Stimulated activated CD4-positive, alpha-beta T cell treated with anti-CD3 and anti-CD28 coated beads, Interleukin-2, amount 100 ng/mL, for 4 hours (primary cell): ENCODE data around the gene CD93.

Experiments used
- DNase-seq: peaks from one replicate; pipeline ENCODE4 v3.0.0-alpha.2; 2020; ENCODE audit warnings: low read depth

CD93 gene

DNA sequence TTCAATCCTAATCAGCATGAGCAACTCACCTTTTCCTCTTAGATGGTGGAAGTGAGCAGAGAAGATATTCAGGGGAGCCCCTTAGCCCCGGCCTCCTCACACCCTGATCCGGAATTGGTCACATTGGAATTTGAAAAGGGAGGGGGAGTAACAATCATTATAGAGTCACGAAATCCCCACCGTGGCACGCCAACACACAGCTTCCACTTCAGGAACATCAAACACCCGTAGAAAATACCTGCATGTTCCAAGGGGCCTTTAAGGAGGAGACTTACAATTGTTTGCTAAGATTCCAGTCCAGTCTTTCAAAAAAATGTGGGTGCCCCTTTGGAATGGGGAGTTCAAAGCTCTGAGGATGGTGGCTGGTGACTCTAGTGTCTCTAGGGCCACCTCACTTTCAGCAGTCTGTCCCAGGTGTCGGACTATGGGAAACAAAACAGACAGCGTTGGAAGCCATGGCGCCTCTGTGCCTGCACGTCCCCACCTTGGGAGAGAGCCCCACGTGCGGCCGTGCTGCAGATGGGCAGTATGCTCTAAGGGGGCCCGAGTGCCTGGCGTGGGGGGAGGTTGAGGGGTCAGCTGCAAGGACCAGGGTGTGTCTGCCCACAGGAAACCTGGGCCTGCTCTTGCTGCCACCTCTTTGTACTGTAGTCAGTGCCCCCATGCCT is 2.4 kb downstream of the CD93 start:
- no peak for DNase-seq

DNA sequence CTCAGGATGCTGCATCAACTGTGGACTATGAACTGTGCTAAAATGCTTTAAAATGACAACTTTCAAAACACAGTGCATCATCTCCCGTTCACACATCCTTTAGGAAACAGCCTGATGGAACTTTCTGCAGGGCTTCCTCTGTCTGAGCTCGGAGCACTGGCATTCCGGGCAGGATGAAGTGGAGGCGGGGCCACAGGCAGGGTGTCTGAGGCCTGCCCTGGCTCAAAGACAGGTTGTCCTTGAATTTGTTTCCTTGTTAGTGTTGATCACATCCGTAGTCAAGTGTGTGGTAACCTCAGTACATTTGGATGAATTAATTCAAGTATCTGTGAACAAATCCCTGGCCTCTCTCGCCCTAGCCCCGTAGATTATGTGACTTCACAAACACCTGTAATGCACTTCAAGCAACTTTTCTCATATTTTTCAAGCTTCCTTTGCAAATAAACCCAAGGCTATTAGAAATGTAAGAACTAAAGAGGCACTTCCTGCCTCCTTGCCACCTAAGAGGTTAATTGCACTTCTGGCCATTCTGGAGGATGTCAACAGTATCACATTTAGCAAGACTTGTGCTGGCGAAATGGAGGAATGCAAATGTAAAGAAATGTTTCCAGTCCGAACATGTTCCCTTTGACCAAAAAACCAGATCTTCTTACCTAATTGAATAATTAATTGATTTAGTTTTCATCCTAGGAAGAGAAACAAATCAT is 3.1 kb downstream of the CD93 start:
- DNase-seq = no peak

DNA sequence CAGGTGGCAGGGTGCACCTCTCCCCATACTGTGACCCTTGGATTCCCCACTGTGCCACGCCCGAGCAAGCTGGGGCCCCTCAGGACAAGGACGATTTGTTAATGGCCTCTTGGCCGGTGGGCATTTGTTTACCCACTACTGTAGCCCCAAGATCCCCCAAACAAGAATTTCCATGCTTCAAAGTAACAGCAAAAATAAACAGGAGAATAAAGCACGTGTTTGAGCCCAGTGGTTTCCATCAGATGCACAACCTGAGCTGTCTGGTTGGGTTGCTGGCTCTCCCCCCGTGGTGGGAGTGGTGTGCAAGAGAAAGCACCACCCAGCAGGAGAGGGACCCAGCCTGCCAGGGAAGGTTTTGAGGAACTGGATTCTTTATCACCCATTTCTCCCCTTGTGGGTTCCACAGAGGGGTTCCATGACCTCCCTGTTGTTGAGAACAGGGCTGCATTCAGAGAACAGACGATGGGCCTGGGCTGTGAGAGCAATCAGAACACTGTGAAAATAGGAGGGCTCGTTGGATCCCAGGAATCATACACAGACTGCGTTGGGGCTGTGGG is 4.8 kb downstream of the CD93 start:
- DNase-seq = no peak

DNA sequence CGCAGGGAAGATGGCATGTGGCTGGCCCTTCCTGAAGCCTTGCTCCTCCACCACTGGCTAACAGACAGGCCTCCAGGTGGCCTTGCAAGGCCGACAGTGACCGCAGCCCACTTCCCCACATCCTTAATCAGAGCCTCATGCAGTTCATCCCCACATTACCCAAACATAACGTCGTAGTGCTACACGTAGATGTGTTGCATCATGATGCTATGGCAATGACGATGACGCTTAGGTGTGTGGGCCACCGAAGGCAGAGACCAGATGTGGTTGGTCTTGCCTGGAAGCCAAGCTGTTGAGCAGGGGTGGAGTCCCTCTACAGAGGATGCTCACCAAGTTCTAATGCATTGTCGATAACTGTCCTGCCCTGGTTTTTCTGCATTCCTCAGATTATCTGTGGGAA is 5.6 kb downstream of the CD93 start:
- DNase-seq = no peak

DNA sequence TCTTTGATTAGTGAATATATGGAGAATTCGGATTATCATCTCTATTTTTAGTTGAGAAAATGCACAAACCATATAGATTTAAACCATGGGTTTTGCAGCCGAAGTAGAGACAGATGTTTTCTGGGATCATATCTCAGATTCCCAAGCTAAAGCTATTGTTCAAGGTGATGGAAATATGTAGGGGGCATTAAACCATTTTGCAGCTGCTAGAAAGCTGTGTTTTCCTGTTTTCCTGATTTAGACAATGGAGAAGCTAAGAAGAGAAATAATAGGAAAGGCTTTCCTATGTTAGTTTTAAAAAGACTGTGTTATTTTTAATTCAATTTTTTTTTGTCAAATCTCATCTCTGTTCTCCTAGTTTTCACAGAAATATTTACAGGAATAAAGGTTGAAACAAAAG is 6.2 kb downstream of the CD93 start:
- no peak for DNase-seq

DNA sequence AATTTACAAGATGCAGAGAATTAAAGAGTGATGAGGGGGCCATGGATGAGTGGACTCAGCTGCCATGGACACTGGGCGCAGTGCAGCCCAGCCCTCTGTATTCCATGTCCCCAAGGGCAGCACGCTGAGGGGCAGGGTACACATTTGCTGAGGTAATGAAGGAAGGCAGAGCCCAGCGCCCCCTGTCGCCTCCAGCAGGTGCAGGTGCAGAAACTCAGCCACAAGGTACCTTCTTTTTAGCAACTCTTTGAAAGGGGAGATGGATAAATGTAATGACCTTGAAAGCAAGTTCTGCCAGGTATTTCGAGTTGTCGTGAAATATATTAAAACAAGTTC is 7.1 kb downstream of the CD93 start:
- no peak for DNase-seq

DNA sequence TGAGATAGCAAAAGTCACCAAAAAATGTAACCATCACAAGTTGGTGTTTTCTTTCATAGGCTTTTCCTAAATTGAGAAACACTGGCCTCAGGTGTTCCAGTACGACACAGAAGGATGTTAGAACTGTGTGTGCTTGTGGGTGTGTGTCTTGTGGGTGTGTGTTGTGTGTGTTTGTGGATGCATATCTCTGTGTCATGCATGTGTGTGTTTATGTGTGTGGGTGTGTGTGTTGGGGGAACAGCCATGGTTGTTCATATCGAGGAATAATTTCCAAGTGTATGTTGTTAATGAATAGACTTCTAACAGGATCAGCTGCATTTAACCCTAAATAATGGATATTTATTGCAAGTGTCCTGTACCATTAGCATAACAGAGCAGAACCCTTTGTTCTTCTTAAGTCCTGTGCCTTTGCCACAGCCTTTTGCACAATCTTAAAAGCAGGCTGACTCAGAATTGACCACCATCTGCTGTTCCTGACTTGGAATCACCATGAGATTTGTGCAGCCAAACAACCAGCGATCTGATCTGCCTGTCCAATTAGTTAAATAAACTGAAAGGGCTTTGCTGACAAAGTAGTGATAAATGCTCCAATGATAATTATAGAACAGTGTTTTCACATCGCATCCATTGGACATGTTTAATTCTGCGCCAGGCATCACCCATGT is 7.6 kb downstream of the CD93 start:
- no peak for DNase-seq

DNA sequence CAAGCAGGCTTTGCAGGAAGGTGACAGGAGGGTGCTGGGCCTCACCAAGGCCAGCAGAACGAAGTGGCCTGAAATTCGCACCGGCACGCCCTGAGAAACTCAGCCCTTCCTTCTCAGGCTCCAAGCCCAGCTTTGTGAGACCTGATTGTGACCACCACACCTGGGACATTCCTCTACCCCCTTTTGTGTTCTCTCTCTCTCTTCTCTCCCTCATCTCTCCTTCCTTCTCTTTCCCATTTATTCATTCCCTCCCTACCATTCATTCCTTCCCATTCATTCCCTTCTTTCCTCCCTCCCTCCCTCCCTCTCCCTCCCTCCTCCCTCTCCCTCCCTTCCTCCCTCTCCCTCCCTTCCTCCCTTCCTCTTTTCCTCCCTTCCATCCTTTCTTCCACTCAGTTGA is 8.8 kb downstream of the CD93 start:
- DNase-seq = no peak

DNA sequence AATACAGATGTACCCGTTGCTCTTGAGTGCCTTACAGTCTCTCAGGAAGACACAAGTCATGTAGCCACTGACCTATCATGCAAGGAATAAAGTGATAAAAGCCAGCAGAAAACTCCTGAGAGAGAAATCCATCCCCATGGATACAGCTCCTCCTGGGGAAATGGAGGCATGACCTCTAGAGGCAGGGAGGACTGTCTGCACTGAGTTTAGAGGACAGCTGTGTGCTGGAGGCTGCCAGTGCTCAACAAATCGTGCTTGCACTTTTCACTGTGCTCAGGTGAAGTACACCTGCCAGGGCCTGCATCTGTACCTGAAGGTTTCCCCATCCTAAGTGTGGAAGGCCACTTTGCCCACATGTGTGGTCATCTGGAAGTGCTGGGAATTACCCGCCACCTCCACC is 12.1 kb downstream of the CD93 start:
- no peak for DNase-seq

DNA sequence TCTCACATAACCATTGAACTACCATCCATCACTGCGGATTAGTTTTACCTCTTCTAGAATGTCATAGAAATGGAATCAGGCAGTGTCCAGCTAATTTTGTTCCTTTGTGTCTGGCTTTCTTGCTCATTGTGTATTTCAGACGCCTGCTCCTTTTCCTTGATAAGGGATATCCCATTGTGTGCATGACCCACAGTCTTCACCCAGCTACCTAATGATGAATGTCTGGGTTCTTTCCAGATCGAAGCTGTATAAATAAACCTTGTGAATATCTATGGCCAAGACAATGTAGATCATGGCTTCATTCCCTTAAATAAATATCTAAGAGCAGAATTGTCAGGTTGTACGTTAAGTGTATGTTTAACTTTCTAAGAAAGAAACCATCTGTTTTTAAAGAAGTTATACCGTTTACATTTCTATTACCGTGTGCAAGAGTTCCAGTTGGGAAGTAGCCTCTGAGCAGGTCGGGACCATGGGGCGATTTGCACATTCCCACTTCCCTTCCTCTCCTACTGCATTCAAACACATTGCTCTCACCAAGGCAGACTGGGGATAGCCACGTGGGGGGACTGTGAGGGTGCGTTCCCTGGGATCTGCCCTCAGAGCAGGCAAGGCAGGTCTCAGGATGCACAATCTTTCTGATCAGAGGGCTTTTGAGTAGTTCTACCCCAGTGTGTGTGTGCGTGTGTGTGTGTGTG is 13.1 kb downstream of the CD93 start:
- DNase-seq = no peak

DNA sequence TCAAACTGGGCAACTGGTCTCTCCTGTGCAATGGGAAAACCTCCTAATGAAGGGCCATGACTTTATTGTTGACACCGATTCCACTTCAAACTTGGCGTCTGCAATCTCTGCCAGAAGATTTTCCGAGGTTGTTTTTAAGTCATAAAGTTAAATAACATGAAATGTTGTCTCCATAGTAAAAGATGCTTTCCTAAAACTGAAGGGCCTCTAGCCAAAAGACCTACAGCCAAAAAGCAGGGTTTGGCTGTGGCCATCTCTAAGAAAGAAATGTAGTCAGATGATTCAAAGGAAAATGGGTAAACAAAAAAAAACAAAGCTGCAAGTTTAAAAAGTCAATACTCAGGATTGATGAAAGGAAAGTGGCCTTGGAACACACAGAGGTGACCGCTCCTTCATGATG is 14.1 kb downstream of the CD93 start:
- no peak for DNase-seq

DNA sequence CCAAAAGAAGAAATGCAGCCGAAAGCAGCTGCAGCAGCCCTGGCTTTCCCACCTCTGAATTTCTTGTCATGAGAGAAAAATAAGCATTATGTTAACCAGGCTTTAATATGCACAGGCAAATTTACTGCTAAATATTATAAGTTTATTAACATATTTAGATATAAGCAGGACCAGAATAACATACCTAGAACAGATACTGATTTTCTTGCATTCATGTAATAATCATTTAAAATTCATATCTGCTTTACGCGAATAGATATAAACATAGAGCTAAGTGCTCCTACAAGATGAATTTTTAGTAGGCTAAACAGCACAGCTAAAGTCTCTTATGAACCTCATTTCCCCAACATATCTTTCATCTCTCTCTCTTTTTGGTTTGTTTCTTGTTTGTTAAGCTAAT is 14.7 kb downstream of the CD93 start:
- DNase-seq = no peak

DNA sequence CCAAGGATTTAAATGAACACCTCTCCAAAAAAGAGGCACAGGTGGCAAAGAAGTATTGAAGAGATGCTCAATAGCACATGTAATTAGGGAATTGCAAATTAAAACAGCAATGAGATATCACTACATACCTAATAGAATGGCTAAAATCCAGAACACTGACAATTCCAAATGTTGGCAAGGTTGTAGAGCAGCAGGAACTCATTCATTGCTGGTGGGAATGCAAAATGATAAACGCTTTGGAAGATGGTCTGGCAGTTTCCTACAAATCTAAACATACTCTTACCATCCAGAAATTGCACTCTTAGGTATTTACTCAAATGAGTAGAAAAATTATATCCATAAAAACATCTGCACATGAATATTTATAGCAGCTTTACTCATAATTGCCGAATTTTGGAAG is 17.0 kb downstream of the CD93 start:
- no peak for DNase-seq

DNA sequence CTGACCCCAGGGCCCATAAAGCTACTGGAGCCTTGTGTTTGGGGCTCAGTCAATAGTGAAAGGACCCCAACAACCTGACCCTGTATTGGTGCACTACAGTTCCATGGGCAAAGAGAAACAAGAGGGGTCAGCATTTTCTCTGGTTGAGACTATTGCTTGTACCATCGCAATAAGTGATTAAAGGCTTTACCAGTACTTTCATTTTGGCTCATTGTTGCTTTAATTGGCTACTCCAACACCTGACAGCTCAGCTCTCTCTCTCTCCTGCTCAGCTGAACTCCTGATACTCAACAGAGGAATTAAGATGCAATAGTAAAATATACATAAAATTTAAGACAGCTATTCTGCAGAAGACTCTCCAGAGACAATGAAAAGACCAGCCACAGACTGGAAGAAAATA is 17.8 kb downstream of the CD93 start:
- DNase-seq = no peak

DNA sequence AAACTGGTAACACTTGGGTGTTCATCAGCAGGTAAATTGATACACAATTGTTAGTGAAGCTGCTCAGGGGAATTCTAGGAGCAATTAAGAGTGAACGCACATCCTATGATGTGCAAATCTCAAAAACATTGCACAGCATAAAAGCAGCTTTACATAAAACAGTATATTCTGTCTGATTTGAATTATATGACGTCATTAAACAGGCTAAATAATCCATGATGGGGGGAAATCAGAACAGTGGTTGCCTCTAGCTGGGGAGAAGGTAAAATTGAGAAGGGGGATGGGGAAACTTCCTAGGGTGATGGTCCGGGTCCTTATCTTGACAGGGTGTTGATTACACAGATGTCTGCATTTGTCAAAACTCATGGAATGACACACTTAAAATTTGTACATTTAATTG is 19.4 kb downstream of the CD93 start:
- DNase-seq = no peak

DNA sequence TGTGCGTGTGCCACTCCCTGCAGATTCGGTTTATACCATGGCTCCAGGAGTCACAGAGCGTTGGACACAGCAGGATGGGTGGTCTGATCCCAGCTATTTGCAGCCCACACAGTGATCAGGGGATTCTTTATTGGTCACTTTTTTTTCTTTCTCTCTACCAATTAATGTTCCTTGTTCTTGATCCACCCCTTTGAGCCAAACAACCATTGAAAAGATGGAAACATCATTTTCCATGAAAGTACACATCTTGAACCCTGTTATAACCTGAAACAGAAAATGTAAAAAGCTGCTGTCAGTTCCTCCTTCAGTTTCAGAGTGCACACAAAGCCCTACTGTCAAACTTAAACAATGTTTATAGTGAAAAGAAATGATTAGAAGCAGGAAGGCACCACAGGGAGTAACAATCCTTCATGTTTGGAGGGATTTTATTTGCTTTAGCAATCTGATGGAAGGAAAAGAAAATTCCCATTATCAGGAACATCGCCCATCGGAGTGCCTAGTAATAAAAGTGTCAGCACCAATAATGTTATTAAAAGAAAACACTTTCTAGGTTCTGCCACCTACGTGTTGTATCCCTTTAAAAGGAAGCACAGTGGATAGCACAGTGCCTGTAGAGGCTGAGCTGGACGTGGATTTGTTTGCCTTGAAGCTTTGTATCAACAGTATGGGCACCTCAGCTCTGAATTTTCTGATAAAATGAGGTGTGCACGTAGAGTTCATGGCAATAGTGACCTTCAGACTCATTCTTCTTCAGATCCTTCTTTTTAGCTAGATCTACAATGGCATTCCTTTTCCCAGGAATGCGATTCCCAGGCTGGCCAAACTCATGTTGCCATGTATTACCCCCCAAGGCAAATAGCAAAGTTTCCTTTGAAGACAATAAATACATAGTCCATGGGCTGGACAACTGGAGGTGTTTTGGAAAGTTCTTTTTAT is 20.6 kb downstream of the CD93 start:
- no peak for DNase-seq

DNA sequence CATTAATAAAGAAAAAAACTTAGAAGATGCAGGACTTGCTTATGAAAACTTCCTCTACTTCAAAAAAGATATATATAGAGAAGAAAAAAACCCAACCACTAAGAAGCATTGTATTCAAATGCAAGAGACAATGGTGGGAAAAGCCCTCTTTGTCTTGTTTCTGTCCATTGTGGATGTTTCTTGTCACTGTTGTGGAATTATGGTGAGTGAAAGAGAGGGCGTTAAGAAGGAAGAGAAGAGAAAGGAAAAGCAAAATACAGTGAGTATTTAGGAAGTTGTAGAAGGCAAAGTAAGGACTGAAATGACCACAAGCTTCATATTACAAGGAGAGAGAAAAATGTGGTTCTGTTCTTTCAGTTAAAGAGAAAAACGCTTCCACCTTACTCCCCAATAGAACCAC is 22.5 kb downstream of the CD93 start:
- no peak for DNase-seq

DNA sequence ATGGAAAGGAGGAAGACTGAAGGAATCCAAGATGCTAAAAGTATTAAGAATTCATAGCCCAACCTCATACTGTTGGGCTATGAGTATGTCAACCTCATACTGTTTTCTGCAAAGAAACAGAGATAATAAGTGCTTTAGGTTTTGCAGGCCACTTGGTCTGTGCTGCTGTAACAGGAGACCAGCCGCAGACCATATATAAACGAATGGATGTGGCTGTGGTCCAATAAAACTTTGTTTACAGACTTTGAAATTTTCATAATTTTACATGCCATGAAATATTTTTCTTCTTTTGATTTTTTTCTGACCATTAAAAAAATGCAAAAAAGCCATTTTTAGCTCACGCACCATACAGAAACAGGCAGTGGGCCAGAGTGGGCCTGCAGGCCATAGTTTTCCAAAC is 23.0 kb downstream of the CD93 start:
- no peak for DNase-seq

DNA sequence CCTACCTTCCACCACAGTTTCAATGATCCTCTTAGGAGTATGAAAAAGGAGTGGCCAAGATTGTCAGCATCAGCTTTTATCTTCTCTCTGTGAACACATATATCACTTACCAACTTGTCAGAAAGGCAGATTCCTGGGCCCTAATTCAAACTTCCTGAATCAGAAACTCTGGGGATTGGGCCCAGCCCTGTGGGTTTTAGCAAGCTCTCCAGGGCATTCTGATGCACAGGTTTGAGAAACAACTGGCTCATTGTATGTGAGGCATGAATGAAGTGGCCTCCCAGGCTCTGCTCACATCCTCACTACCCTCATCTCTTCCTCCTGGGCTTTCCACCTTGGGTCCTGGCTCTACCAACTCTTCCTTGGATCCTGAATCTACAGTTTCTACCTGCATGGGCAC is 23.5 kb downstream of the CD93 start:
- DNase-seq = no peak

DNA sequence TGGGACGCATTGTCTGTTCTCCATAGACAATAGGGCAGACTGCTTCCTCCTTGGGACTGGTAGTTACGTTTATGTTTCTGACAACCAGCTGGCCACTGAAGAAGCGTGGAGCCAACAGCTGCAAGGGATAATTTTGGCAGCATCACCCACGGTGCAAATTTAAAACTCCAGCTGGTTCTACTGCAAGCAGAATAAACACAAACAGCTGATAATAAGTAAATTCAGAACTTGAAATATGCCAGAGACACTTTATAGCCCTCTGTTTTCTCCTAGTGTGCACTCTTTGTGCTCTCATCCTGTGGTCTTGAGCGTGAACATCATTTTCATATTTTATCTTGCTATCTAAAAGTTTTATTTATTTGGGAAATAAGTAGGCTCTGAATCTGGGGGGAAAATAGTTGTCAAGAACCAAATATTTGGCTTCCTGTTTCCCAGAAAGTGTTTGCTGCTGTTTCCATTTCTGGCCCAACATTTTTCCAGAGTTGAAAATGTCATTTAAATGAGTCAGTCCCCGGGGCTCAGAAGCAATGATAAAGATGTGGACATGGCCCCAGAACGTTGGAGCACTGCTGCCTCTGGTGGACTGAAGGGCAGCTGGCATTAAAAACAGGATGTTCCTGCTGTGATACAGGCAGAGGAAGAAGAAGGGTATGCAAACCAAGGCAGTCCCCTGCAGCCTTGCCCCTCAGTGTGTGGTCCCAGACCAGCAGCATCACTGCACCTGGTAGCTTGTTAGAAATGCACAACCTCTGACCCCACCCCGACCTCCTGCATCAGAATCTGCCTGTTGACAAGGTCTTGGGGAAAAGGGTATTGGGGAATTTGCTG is 24.2 kb downstream of the CD93 start:
- no peak for DNase-seq

DNA sequence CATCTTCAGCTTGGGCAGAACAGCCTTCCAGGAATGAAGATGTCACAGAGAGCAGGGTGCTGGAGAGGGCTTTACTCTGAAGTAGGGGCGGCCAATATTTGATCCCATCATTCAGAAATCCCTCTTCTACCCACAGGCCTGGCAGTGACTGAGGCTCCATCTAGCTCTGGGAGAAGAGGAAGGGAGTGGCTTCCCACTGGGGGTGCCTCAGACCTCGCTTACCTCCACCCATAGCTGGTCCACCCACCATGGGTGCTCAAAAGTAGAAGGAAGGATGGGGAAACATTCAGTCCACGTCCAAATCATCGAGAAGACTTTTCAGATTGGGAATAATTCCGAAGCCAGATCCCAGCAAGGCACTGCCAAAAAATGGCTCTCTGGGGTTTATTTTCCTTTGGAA is 24.9 kb downstream of the CD93 start:
- no peak for DNase-seq
